Left forelimb (tissue), 1 donor: ENCODE results near the gene LOXL4.

Experiments
- DNase-seq: peaks from one replicate; pipeline ENCODE4 v3.0.0-alpha.2; 2018; ENCODE audit warnings: low spot score

Gene LOXL4

GRCh38 chr10:98264378-98265065, 3.5 kb downstream of the LOXL4 start:
- DNase-seq = no peak

DNA sequence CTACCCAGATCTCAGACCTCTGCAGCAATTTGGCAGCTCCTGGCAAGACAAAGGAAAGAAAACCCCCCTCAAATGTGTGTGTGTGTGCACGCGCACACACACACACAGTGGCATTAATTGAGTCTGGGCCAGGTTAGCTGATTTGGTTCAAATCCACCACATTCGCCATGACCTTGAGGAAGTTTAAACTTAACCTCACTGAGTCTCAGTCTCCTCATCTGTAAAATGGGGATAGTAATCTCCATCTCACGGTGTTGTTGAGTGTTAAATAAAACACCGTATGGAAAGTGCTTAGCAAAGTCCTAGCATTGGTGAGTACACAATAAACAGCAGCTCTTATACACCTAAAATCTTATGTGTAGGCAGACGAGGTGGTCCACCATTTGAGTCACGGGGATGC, 4.9 kb downstream of the LOXL4 start:
- no peak for DNase-seq

GRCh38 chr10:98262571-98262970, 5.4 kb downstream of the LOXL4 start:
- no peak for DNase-seq

DNA sequence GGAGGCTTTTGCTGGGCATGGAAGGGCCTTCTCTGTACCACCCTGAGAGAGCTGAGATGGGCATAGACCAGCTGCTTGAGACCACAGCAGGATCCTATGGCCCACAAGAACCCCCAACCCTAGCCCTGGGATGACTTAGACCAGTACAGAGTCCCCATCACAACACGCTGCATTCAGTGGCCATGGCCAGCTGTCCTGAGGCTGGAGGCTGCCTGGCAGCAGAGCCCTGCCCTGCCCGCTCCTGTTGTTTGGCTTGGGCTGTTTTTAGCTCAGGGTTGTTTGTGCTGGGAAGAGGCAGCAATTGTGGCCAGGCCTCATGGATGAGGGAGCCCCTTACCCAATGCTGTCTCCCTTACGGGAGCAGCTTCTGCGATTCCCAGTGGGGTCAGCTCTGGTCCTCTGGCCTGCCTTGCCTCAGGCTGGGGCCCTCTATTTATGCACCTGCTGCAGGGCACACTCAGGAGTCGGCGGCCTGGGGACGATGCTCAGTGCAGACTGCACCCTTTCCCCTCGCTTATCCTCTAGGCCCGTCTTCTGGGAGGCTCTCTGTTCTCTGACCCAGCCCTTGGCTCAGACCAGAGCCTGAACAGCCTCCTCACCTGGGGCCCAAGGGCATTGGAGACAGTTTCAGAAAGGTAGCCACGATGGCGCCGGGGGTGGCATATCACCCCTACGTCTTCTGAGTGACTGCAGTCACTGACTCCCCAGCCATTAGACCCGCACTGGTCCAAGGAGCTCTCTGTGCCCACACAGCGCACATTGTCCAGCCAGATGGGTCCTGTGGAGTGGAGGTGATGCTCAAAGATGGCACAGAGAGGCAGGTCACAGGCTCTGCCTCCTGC, 6.3 kb downstream of the LOXL4 start:
- DNase-seq = no peak

DNA sequence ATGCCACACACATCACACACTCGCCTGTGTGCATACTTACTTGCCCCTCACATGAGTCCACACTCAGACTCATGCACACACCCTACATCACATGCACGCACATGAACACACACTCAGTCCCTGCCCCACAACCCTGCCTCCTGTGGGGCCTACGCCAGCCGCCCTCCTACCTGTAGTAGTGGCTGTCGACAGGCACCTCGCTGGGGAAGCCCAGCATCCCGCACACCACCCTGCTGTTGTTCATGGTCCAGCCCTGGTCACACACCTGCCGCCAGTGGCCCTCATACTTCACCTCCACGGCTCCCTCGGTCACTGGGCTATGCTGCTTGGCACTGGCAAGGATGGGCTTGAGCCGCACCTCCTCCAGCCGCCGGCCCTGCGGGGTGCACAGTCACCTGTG, 7.2 kb downstream of the LOXL4 start:
- DNase-seq = no peak

DNA sequence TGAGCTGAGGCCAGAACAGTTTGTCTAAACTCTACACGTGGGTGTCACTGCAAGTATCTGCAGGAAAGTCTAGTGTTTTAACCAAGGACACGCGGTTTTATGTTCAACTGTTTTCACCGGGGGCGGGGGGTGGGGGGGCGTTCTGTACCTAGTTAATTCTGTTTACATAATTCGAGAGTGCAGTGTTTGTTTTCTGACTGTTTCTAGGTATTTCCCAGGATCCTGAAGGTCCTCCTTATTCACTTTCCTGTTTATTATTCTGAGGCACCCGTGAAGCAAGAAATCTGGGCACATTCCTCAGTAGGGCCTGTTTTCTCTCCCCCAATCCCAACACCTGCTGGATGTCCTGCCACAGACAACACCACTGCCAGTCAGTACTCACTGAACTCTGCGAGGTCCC, 7.6 kb downstream of the LOXL4 start:
- DNase-seq = no peak

DNA sequence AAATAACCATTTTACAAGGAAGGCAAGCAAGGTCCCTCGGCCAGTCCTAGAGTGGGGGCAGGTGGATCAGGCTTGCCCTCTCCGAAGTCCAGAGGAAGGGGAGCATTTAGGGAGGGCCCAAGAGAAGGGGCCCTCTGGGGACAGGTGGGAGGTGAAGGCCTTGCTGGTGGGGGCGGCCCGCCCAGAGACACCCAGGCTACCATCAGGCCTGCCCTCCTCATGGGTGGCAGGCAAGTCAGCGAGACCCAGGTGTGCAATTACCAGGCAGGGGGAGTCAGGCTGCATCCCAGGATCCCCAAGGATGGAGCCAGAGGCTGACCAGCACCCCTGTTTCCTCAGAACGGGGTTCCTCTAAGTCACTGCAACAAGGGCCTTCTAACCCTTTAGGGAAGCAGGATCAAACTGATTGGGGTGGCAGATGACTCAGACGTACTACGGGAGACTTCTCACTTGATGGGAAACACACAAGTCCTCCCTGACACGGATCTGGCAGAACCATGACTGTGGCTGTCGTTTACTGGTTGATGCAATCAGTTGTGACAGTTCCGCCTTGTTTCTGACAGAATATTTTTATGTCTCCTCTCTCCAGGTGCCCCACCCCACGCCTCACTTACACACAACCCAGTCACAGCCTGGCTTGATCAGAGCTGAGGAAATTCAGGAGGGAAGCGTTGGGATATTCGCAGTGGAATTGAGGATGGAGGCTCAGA, 8.2 kb downstream of the LOXL4 start:
- DNase-seq = no peak

DNA sequence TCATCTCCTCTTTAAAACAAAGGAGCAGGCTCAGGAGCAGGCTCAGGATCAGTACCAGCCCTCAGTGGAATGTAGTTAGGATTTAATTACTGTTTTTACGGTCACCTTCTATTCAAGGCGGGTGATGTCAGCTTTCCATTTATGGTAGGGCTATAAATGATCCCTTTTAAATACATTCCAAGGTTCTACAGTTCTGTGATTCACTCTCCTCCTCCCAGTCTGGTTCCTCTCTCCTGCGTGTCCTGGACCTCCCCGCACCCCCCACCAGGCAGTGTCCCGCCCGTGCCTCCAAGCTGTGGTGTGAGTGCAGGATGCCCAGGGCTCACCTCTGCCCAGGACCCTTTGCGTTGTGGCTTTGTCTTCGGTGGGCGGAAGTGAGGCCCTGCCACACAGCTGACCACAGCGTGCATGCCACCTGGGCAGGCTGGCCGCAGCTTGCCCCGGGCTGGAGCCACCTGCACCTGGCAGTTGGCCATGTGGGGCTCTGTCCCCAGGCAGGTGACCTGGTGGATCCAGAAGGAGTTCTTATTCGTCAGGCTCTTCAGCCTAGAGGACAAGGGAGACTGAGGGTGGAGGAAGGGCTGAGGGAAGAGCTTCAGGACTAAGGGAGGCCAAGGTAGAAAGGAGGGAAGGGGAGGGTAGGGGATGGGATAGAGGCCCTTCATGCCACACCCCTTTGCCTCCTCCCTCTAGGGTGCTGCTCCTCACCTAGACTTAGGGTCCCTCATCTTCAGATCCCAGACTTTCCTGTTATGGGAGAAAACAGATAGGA, 9.1 kb downstream of the LOXL4 start:
- DNase-seq = no peak

DNA sequence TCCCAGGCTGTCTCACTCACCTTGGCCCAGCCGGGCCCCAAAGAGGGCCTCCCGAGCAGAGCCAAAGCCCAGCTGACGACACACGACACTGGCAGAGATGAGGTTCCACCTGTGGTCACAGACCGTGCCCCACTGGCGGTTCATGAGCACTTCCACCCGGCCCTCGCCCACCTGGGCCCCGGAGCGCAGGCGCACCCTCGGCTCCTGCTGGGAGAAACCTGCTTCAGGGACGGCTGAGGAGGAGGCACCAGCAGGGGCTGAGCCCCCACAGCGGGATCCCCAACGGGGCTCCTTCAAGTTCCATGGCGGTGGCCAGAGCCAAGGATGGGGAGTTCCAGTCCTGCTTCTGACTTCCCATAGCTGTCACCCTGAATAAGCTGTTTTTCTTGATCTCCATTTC, 10.0 kb downstream of the LOXL4 start:
- DNase-seq = no peak

DNA sequence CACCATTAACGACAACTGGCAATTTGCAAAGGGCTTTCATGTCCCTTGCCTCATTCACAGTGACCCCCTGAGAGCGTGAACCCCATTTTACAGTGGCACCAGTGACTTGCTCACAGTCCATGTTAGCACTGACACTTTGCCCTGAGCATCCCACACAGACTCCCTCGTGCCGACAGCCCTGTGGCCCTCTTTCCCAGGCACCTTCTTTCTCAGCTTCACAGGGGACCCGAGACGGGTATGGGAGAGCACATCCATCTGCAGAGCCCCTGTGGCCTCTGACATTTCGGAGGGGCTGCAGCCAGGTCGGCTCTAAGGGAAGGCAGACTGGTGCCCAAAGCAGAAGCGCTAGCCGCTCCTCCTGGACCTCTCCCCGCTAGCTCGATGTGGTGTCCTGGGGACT, 10.8 kb downstream of the LOXL4 start:
- peak; percentile 51 for DNase-seq

DNA sequence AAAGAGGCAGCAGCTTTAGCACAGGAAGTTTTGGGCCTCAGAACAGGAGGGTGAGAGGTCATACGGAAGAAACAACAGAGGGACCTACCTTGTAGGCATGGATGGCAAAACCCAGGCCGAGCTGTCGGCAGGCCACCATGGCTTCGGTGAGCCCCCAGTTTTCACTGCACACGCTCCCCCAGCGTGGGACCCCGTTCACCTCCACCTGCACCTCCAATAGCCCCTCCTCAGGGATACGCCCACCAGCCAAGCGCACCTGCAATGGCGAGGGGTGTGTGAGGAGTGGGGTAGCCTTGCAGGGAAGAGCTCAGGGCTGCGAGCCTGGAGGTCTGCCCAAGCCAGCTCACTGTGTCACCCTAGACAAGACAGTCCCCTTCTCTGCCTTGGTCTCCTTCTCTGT, 11.3 kb downstream of the LOXL4 start:
- DNase-seq = peak; percentile 46

GRCh38 chr10:98255146-98255877, 12.7 kb downstream of the LOXL4 start:
- no peak for DNase-seq

GRCh38 chr10:98254234-98254974, 13.6 kb downstream of the LOXL4 start:
- peak; percentile 53 for DNase-seq

DNA sequence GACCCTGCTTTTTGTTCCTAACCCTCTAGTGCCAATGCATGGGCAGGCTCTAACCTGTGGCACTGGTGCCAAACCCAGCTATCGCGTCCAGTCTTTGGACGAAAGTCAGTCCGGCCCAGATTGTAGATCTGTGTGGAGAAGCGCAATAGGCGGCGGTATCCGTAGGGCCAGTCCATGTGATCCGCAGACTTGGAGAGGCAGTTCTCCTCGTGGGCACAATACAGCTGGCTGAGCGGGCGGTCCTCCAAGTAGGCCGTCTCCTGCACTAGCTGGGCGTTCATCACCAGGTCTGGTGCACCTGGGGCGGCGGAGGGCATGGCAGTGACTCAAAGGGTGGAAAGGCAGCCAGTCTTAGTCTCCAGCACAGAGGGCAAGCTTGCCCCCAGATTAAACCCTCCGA, 14.5 kb downstream of the LOXL4 start:
- DNase-seq = peak; percentile 54

- peak; percentile 53 for DNase-seq
Measured at GRCh38 chr10:98252464-98252863, 15.5 kb downstream of the LOXL4 start.

- DNase-seq = no peak
Measured at GRCh38 chr10:98251399-98251798, 16.6 kb downstream of the LOXL4 start.

GRCh38 chr10:98249134-98249533, 18.9 kb downstream of the LOXL4 start:
- no peak for DNase-seq

GRCh38 chr10:98248018-98248417, 20.0 kb downstream of the LOXL4 start:
- DNase-seq = no peak

- peak; percentile 65 for DNase-seq
Measured at GRCh38 chr10:98246911-98247805, 20.8 kb downstream of the LOXL4 start.

DNA sequence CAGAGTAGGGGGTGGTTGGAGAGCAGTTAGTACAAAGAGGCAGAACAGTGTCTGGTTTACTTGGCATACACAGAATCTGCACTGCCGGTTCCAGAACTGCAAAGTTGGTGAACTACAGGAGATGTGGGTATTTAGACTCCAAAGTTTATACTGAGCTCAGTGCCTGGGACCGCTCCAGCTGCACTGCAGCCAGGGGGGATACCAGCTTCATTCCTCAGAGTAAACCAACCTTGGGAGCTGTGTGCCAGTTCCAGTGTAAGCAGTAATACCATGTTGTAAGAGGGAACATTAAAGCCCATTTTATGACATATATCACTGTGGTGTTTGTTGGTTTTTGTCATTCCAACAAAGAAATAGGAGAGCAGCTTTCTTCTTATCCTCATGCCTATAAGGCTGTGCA, 23.4 kb downstream of the LOXL4 start:
- DNase-seq = no peak
